Measurements from ENCODE around the gene JUNB.
"Not testable (repeated sequence)": the region's sequence is repeated elsewhere in the genome, so short reads cannot be mapped to it uniquely, and the experiment has no call there.

The JUNB gene

GRCh38 chr19:12806242-12807081 is 15.2 kb downstream of the JUNB start, which contains the start of gene RNASEH2A:
Gene RNASEH2A (plus strand): TSS chr19:12806584. CDS start chr19:12806674, 90 bp downstream.
- peak; percentile 88 for DNase-seq

- DNase-seq, result no peak
These were observed 23.8 kb downstream of the JUNB start for GRCh38 chr19:12815088-12815487.

- DNase-seq, result not testable (repeated sequence)
These were observed 25.9 kb downstream of the JUNB start for GRCh38 chr19:12817188-12817587.

GRCh38 chr19:12817810-12818209 is 26.5 kb downstream of the JUNB start:
- DNase-seq, result not testable (repeated sequence)

- DNase-seq, result no peak
These were observed 30.5 kb downstream of the JUNB start for GRCh38 chr19:12821761-12822160.

- DNase-seq, result peak; percentile 14
These were observed 34.2 kb downstream of the JUNB start for GRCh38 chr19:12825254-12826131.

- peak; percentile 76 for DNase-seq
These were observed 37.2 kb downstream of the JUNB start for GRCh38 chr19:12828494-12828893.

GRCh38 chr19:12833418-12833737 is 42.1 kb downstream of the JUNB start:
- no peak for DNase-seq

- DNase-seq, result peak; percentile 53
These were observed 42.7 kb downstream of the JUNB start for GRCh38 chr19:12833738-12834565.

- DNase-seq, result no peak
These were observed 43.3 kb downstream of the JUNB start, which contains the start of gene RTBDN for GRCh38 chr19:12834566-12834943. Gene RTBDN (minus strand): TSS chr19:12834579. CDS start chr19:12829979, 4,600 bp downstream.

GRCh38 chr19:12834976-12835757 is 43.9 kb downstream of the JUNB start:
- peak; percentile 62 for DNase-seq

GRCh38 chr19:12836529-12836863 is 45.2 kb downstream of the JUNB start:
- DNase-seq, result no peak

- DNase-seq, result no peak
These were observed 45.9 kb downstream of the JUNB start for GRCh38 chr19:12837225-12837624.

GRCh38 chr19:12838182-12838885 is 47.0 kb downstream of the JUNB start, which contains the start of gene MAST1:
Gene MAST1 (plus strand): TSS chr19:12838515. CDS start chr19:12838573, 58 bp downstream.
- peak; percentile 68 for DNase-seq

- no peak for DNase-seq
These were observed 47.8 kb downstream of the JUNB start for GRCh38 chr19:12838886-12839756.

- no peak for DNase-seq
These were observed 49.1 kb downstream of the JUNB start for GRCh38 chr19:12840091-12841079.

GRCh38 chr19:12841094-12841493 is 49.8 kb downstream of the JUNB start:
- no peak for DNase-seq

GRCh38 chr19:12842511-12842910 is 51.2 kb downstream of the JUNB start:
- no peak for DNase-seq

Data from NCI-H1092 (cell line).